Caco-2 (cell line): ENCODE data around the gene FYTTD1. TPM values are rescaled to one million over a fixed set of nuclear protein-coding genes. Genes with fewer than 3 reads are reported as not detected.
A peak's percentile ranks its signal among the peaks of the same experiment; 100 is the strongest.

Source experiments
- BruUV-seq: library from RNA; stranded (reverse); fragments of 400-500 nt; replicated peaks from 2 replicates; lab custom pipeline; 2021; lab: Mats Ljungman, UMichigan
- CTCF ChIA-PET: fragments of 300-600 bp; sonication (Branson Sonifier 250); formaldehyde crosslinking; loops from one replicate; lab custom pipeline; 2022; ENCODE audit warnings: antibody characterized with exemption; lab: Charles Lee
- POLR2A ChIA-PET: fragments of 300-600 bp; sonication (Branson Sonifier 250); formaldehyde crosslinking; loops from one replicate; lab custom pipeline; 2022; ENCODE audit warnings: antibody characterized with exemption; lab: Charles Lee
- DNase-seq, 2 experiments: peaks; one replicate each; pipeline versions ENCODE4 v3.0.0 to v3.0.0-alpha.2; 2020 to 2022
- H3K27me3 ChIP-seq: replicated peaks from 2 replicates; pipeline ENCODE4 v1.6.0; 2011; ENCODE audit warnings: low read length; ENCODE audit not compliant: control insufficient read depth, insufficient read depth
- H3K36me3 ChIP-seq: 2 replicates; pipeline ENCODE4 v1.5.1; 2011; ENCODE audit warnings: low read length; ENCODE audit not compliant: control insufficient read depth, insufficient read depth
- H3K4me1 ChIP-seq: fragments of 250-450 bp; sonication (Bioruptor Pico); 2 replicates; pipeline ENCODE4 v1.5.1; 2020; ENCODE audit warnings: mild to moderate bottlenecking
- H3K4me3 ChIP-seq: 2 replicates; pipeline ENCODE4 v1.5.1; 2011; ENCODE audit warnings: low read depth, mild to moderate bottlenecking, control low read depth, low read length
- H3K9me3 ChIP-seq: fragments of 250-450 bp; sonication (Bioruptor Pico); 2 replicates; pipeline ENCODE4 v1.5.1; 2020; ENCODE audit warnings: mild to moderate bottlenecking, moderate library complexity
- H3K27ac Mint-ChIP-seq: one replicate; pipeline ENCODE4 v1.8.0; 2022; ENCODE audit warnings: mixed read lengths; ENCODE audit not compliant: unreplicated experiment
- H3K27me3 Mint-ChIP-seq: one replicate; pipeline ENCODE4 v1.8.0; 2022; ENCODE audit warnings: mixed read lengths; ENCODE audit not compliant: insufficient read depth, unreplicated experiment
- H3K36me3 Mint-ChIP-seq: one replicate; pipeline ENCODE4 v1.8.0; 2022; ENCODE audit warnings: mild to moderate bottlenecking, mixed read lengths; ENCODE audit not compliant: insufficient read depth, unreplicated experiment
- H3K4me1 Mint-ChIP-seq: one replicate; pipeline ENCODE4 v1.8.0; 2022; ENCODE audit warnings: low read depth, mixed read lengths; ENCODE audit not compliant: unreplicated experiment
- H3K4me3 Mint-ChIP-seq: one replicate; pipeline ENCODE4 v1.8.0; 2022; ENCODE audit warnings: mild to moderate bottlenecking, moderate library complexity, mixed read lengths; ENCODE audit not compliant: unreplicated experiment
- H3K9me3 Mint-ChIP-seq: one replicate; pipeline ENCODE4 v1.8.0; 2022; ENCODE audit warnings: mixed read lengths; ENCODE audit not compliant: unreplicated experiment
- intact Hi-C: fragments of 100-400 bp; cut with micrococcal nuclease; formaldehyde crosslinking; loops from one replicate; pipeline ENCODE4 v1.10.0; 2022; ENCODE audit not compliant: unreplicated experiment
- total RNA-seq: library from RNA; stranded (reverse); gene quantifications from 2 replicates; pipeline ENCODE4 v1.2.3, GENCODE V29; 2022
- TF ChIP-seq, protein P1 (sequence below), 2 experiments: fragments of 200-600 bp in 1 of 2; IDR thresholded peaks; 1 replicate in 1 of 2; 2 replicates in 1 of 2; pipeline versions ENCODE4 v1.5.1 to v1.8.0; 2011 to 2022; ENCODE audit warnings: antibody characterized with exemption in 1 of 2, control low read depth in 1 of 2, inconsistent platforms in 1 of 2, low read depth in 1 of 2, low read length in 1 of 2, mild to moderate bottlenecking in 1 of 2, moderate library complexity in 1 of 2; ENCODE audit not compliant: insufficient read depth in 1 of 2, severe bottlenecking in 1 of 2, unreplicated experiment in 1 of 2

The FYTTD1 gene
- total RNA-seq, 1 experiment from 2014 or later = 41.6 TPM

DNA sequence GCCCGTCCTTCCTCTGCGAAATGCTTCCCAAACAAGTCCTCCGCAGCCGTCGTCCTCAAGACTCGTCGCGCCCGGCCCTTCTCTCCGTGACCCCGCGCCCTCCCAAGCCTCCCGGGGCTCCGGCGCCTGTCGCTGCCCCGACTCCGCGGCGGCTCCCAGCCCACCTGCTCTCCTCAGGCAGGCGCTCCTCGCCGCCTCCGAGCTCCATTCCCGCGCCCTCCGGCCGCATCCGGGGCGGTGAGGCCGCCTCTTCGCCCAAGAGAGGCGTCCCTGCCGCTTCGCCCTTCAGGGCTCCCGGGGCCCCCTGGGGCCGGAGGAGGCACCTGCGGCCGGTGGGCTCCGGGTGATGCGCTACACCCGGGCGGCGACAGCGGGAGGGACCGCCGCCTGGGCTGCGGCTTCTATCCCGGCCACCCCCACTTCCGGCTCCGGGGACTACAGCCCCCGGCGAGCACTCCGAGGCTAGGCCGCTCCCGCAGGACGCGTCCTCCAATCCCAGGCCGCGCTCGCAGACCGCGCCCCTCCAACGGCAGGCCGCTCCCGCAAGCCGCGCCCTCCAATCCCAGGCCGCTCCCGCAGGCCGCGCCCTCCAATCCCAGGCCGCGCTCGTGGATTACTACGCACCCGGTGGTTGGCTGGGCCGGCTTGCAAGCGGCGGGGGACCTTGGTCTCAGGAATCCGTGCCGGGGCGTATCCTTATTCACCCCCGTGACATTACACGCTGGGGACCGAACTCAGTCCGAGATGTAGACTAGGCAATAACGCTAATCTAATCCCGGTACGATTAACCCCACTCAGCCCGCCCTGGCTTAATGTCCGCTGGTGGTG lies 13.0 kb upstream of the FYTTD1 start, which contains the start of gene RUBCN:
Gene RUBCN (minus strand): TSS at position 414 of the 828 bp plus-strand sequence. CDS start 185 bp downstream, at position 229.
- Histone ChIP-seq H3K27me3 (no peaks in the 10 kb centered on the region), H3K36me3 (no peaks in the 10 kb centered on the region), H3K4me1 (no peaks in the 10 kb centered on the region; the same call in 1 of the 2 replicates), H3K9me3 (no peaks in the 10 kb centered on the region), H3K4me3 (peak within 1 kb of the TSS; percentile 94)
- POLR2A ChIA-PET = interaction anchor here (1.4 kb wide), 1 partner anchor 12 kb away, joined by 9 read pairs; no protein-coding TSS in a partner anchor
- peaks cover 6% of the 10 kb centered on the region for H3K4me1 Mint-ChIP-seq
- intact Hi-C loops = loop anchor here (1.0 kb wide), 1 partner anchor 24 kb away; no protein-coding TSS in a partner anchor
- CTCF ChIA-PET = interaction anchor here (0.6 to 1.1 kb wide), 4 partner anchors 12 to 1839 kb away, joined by 3 to 4 read pairs (median 4); partner anchors contain the start of gene FYTTD1
- peak within 1 kb of the TSS; percentile 49 for H3K27ac Mint-ChIP-seq
- H3K36me3 Mint-ChIP-seq = no peaks in the 10 kb centered on the region
- H3K9me3 Mint-ChIP-seq = no peaks in the 10 kb centered on the region
- DNase-seq = peak; percentile 95 to 96
- no TSS peak for BruUV-seq
- H3K27me3 Mint-ChIP-seq = no peaks in the 10 kb centered on the region
- TF ChIP-seq, protein P1, sequence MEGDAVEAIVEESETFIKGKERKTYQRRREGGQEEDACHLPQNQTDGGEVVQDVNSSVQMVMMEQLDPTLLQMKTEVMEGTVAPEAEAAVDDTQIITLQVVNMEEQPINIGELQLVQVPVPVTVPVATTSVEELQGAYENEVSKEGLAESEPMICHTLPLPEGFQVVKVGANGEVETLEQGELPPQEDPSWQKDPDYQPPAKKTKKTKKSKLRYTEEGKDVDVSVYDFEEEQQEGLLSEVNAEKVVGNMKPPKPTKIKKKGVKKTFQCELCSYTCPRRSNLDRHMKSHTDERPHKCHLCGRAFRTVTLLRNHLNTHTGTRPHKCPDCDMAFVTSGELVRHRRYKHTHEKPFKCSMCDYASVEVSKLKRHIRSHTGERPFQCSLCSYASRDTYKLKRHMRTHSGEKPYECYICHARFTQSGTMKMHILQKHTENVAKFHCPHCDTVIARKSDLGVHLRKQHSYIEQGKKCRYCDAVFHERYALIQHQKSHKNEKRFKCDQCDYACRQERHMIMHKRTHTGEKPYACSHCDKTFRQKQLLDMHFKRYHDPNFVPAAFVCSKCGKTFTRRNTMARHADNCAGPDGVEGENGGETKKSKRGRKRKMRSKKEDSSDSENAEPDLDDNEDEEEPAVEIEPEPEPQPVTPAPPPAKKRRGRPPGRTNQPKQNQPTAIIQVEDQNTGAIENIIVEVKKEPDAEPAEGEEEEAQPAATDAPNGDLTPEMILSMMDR (IDR thresholded peaks at IDR 0.05; ENCODE audit: insufficient read depth in 1 of 2, low read depth in 1 of 2, low read length in 1 of 2, severe bottlenecking in 1 of 2, unreplicated experiment in 1 of 2) = no peak
- peak within 1 kb of the TSS; percentile 79 for H3K4me3 Mint-ChIP-seq

DNA sequence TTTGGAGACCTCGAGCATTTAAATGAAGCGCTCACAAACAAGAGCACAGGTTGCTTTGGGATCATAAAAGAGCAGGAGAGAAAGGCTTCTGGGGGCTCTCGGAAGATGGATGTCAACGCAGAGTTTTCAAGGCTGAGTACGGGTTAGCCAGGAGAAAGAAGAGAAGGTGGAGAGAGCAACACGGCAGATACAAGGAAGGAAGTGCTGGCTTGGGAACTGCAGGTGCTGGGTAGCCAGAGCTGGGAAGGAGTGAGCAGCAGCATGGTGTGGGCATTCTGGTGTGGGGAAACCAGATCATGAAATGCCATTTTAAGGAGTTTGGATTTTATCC lies 12.4 kb upstream of the FYTTD1 start:
- TF ChIP-seq, protein P1 (IDR thresholded peaks at IDR 0.05; ENCODE audit: insufficient read depth in 1 of 2, low read depth in 1 of 2, low read length in 1 of 2, severe bottlenecking in 1 of 2, unreplicated experiment in 1 of 2) = no peak
- Mint-ChIP-seq H3K4me1 (peaks cover 6% of the 10 kb centered on the region), H3K27ac (peak overlapping the region; percentile 49), H3K36me3 (no peaks in the 10 kb centered on the region), H3K27me3 (no peaks in the 10 kb centered on the region), H3K4me3 (peak overlapping the region; percentile 79), H3K9me3 (no peaks in the 10 kb centered on the region)
- no peak for DNase-seq
- POLR2A ChIA-PET = interaction anchor here (0.5 kb wide), 1 partner anchor 48 kb away, joined by 5 read pairs; no protein-coding TSS in a partner anchor
- H3K4me3 ChIP-seq = peak overlapping the region; percentile 94
- H3K27me3 ChIP-seq = no peaks in the 10 kb centered on the region
- H3K4me1 ChIP-seq = no peaks in the 10 kb centered on the region; the same call in 1 of the 2 replicates
- H3K9me3 ChIP-seq = no peaks in the 10 kb centered on the region
- intact Hi-C loops = loop anchor here (1.0 kb wide), 1 partner anchor 25 kb away; no protein-coding TSS in a partner anchor
- no peaks in the 10 kb centered on the region for H3K36me3 ChIP-seq
- CTCF ChIA-PET = no interaction called here
- TSS peak; percentile 94 for BruUV-seq

DNA sequence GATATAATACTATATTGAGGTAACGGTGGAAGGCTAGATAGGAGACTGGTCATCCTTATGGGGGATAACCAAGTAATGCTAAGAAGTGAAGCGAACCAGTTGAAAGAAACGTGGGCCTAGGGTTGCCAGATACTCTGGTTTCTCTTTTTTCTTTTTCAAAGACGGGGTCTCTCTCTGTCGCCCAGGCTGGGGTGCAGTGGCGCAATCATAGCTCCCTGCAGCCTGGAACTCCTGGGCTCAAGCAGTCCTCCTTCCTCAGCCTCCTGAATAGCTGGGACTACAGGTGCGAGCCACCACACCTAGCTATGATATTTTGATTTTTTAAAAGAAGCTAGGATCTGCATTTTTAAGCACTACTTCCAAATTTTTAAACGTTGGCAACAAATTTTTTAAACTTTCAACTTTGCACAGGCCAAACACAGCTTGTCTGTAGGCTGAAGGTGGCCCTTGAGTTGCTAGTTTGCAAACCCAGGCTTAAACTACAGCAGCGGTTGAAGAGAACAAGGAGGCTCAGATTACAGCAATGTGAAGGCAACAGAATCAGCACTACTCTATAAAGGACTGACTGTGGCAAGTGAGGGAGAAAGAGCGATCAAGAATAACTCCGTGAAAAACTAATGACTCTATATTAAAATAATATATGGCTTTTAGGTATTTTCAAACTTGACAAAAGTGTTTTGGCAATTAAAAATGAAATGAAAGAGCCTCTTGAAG lies 11.8 kb upstream of the FYTTD1 start:
- Mint-ChIP-seq H3K27ac (no peak overlapping the region), H3K9me3 (no peaks in the 10 kb centered on the region), H3K4me3 (peak overlapping the region; percentile 79), H3K36me3 (no peaks in the 10 kb centered on the region), H3K27me3 (no peaks in the 10 kb centered on the region), H3K4me1 (peaks cover 6% of the 10 kb centered on the region)
- DNase-seq = no peak
- no TSS peak for BruUV-seq
- Histone ChIP-seq H3K4me1 (no peaks in the 10 kb centered on the region; the same call in 1 of the 2 replicates), H3K4me3 (peak overlapping the region; percentile 94), H3K9me3 (no peaks in the 10 kb centered on the region), H3K27me3 (no peaks in the 10 kb centered on the region), H3K36me3 (no peaks in the 10 kb centered on the region)
- ChIA-PET POLR2A (interaction anchor here (0.5 kb wide), 1 partner anchor 48 kb away, joined by 5 read pairs; no protein-coding TSS in a partner anchor), CTCF (no interaction called here)
- intact Hi-C loops = loop anchor here (1.0 kb wide), 1 partner anchor 26 kb away; no protein-coding TSS in a partner anchor
- TF ChIP-seq, protein P1 (IDR thresholded peaks at IDR 0.05; ENCODE audit: insufficient read depth in 1 of 2, low read depth in 1 of 2, low read length in 1 of 2, severe bottlenecking in 1 of 2, unreplicated experiment in 1 of 2) = no peak
